GM18873 (cell line): ENCODE data around the gene C19orf73.

Source experiments
- ATAC-seq: cut with Tn5 transposase; IDR thresholded peaks from one replicate; pipeline ENCODE4 v1.9.1; 2021; ENCODE audit warnings: mild to moderate bottlenecking, moderate library complexity, moderate number of reproducible peaks; ENCODE audit not compliant: unreplicated experiment, low FRiP score

Gene C19orf73, protein sequence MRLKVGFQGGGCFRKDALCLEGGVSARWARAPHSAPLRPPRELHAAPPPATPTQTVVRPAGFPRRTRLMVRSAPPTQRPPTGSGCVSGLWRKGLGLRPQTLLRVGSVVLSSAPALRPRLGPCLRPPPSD

DNA sequence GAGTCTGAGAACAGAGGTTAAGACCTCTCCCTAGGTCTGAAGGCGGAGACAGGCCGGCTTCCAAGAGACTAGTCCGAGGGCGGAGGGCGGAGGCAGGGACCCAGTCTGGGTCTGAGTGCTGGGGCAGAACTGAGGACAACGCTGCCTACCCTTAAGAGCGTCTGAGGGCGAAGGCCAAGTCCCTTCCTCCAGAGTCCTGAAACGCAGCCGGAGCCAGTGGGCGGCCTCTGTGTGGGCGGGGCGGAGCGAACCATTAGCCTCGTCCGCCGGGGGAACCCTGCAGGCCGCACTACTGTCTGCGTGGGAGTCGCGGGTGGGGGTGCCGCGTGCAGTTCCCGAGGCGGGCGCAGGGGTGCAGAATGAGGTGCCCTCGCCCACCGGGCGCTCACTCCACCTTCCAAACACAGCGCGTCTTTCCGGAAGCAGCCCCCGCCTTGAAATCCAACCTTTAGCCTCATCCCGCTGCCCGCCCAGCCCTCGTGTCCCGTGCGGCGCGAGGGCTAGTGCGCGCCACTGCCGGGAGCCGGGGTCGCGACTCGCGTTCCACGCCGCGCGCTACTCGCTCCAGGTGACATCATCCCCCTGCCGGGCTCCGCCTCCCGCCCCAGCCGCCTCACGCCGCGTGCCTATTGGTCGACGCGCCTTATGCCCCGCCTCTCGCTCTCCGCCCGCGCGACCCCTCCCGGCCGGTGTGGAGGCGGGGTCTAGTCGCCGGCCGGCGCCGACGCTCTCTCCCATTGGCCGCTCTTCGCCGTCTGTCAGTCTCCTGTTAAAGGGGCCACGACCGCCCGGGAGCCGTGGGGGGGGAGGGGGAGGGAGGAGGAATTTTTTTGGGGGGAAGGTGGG is at the start of gene C19orf73:
Gene C19orf73, minus strand, starts transcription at position 579 of the 846 bp plus-strand sequence. Its CDS starts 121 bp downstream, at position 458.
- ATAC-seq: peak; percentile 46

DNA sequence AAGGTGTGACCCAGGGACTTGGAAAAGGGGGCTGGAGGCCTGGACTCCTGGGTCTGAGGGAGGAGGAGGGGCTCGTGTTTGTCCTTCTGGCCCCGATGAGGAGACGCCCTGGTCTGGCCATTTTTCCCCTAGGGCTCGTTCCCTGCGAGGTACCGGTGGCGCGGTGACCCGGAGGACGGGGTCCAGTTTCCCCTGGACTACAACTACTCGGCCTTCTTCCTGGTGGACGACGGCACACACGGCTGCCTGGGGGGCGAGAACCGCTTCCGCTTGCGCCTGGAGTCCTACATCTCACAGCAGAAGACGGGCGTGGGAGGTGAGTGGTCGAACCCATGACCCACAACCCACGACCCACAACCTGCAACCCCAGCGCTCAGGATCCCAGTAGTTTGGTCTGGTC is 49.5 kb upstream of the C19orf73 start:
- no peak for ATAC-seq

DNA sequence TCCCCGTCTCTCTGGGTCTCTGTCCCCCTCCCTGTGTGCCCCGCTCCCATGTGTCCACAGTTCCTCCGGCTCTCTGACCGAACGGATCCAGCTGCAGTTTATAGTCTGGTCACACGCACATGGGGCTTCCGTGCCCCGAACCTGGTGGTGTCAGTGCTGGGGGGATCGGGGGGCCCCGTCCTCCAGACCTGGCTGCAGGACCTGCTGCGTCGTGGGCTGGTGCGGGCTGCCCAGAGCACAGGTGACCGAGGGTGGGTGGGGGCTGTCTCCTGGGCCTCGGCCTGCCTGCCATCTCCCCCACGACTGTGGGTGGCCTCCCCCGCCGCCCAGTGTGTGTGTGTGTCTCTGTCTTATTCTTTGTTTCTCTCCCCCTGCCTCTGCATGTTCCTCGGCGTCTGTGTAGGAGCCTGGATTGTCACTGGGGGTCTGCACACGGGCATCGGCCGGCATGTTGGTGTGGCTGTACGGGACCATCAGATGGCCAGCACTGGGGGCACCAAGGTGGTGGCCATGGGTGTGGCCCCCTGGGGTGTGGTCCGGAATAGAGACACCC is 49.0 kb upstream of the C19orf73 start:
- ATAC-seq: no peak

DNA sequence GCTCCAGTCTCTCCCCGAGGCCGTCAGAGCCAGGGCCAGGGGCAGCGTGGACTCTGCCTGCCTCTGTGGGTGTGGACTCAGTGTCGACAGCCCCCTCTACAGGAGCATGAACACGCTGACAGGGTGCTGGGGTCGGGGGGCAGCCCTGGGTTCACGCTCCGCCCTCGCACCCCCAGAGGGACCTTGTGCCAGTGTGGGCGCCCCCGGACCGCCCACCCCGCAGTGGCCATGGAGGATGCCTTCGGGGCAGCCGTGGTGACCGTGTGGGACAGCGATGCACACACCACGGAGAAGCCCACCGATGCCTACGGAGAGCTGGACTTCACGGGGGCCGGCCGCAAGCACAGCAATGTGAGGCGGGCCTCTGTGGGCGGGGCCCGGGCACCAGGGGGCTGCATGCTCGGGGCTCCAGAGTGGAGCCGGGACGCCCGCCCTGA is 46.9 kb upstream of the C19orf73 start:
- no peak for ATAC-seq

DNA sequence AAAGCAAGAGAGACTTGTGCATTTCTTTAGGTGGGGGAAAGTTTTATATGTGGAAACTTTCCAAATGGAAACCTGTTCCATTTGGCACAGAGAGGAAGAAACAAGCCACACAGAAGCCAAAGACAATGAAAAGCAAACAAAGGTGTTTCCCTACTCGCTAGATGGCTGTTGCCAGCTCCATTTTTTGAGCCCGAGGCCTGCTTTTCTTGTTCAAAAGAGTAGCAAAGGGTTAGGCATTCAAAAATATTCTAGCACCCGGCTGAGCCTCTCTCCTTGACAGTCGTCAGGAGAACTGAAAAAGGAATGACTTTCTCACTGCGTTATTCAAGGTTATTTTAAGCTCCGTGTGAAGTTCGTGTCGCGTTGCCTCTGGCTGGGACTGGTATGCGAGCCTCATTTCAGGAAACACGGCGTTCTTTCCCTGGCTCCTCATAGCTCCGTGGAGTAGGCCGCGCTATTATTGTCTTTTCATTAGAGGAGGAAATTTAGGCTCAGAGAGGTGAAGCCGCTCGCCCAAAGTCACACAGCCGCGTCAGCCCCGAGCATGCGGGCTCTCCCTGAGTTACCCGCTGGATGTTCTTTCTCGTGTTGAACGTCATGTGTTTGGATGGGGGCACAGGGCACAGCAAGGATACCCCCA is 46.3 kb upstream of the C19orf73 start:
- ATAC-seq: no peak

DNA sequence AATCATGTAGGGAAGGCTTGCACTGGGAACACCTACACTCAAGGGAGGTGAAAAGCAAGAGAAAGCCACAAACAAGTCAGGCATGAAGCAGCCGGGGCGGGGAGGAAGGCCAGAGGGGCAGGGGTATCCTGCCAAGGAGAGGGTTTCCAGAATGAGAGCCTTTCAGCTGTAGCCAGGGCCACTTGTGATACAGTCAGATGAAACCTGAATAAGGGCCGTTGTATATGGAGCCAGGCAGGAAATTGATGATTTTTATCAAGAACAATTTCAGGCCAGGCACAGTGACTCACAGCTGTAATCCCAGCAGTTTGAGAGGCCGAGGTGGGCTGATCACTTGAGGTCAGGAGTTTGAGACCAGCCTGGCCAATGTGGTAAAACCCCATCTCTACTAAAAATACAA is 43.0 kb upstream of the C19orf73 start:
- ATAC-seq: no peak

DNA sequence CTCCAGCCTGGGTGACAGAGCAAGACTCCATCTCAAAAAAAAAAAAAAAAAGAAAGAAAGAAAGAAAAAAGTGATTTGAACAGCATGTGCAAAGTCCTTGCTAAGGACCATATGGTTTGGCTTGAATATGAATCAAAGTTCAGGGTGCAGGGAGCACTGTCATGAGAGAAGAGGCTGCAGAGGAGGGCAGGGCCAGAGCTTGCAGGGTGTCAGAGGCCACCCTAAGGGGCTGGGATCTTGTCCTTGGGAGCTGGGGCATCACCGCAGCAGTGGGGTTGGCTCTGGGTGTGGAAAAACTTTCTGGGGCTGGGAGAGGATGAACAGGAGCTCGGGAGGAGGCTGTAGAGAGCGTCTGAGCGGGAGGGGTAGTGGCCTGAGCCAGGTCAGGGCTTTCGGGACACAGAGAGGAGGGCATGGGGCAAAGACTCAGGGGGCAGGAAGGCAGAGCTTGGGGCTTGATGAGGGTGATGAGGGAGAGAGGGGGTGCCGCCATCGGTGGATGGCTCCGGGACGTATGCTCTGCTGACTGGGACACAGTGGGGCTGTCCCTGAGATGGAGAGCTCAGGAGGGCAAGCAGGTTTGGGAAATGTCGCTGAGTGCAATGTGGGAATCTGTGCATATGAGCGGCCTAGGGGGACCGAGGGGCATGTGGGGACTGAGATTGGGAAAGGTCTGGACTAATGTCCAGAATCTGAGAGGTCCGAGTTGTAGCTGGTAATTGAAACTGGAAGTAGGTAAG is 41.7 kb upstream of the C19orf73 start:
- no peak for ATAC-seq

DNA sequence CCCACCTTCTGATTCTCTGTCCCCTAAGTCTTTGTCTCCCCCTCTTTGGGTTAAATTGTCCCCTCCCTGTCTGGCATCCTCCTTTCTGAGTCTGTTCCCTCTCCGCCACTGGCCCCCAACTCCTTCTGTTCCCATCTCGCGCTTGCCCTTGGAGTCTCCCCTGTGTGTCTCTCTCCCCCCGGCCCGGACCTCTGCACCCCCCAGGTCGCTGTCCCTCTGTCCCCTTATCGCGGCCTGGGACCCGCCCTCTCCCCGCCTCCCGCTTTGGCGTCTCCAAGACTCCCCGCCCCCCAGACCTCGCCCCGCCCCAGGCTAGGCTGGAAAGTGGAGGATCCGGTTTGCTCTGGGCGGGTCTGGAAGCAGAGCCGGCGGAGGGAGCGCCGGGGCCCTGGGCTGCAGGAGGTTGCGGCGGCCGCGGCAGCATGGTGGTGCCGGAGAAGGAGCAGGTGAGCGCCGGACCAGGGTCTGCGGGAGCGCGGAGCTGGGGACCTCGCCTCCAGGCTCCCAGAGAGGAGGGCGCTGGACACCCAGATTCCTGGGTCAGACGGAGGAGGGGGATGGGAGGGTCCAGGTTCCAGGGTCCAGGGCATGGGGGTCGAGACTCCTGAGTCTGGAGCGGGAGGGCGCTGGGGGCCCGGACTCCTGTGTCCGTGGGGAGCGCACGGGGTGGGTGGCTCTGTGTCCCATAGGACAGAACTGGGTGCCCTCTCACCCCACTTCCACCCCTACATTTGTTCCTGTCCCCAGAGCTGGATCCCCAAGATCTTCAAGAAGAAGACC is 38.7 kb upstream of the C19orf73 start, which contains the start of gene TRPM4:
Gene TRPM4, plus strand, starts transcription at position 348 of the 780 bp plus-strand sequence. Its CDS starts 75 bp downstream, at position 423.
- no peak for ATAC-seq

DNA sequence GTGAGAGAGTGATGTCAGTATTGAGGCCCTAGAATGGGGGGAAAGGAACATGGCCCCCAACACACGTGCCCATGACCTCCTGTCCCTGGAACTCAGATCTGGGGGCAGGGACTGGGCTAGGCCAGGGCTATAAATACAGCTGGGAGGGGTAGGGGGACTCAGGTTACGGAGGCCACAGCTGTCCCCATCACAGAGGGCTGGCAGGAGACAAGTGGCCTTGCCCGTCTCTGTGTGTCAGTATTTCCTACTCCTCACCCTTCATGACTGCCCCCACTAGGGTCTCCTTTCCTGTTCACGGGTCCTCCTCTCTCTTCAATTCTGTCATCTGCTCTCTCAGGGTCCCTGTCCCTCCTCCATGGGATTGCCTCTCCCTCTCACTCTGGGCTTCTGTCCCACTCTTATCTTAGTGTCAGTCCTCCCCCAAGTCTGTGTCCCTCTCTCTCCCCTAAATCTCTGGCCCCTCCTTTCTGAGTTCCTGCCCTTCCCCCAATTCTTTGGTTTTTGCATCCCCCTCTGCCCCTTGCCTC is 36.9 kb upstream of the C19orf73 start:
- ATAC-seq: no peak

DNA sequence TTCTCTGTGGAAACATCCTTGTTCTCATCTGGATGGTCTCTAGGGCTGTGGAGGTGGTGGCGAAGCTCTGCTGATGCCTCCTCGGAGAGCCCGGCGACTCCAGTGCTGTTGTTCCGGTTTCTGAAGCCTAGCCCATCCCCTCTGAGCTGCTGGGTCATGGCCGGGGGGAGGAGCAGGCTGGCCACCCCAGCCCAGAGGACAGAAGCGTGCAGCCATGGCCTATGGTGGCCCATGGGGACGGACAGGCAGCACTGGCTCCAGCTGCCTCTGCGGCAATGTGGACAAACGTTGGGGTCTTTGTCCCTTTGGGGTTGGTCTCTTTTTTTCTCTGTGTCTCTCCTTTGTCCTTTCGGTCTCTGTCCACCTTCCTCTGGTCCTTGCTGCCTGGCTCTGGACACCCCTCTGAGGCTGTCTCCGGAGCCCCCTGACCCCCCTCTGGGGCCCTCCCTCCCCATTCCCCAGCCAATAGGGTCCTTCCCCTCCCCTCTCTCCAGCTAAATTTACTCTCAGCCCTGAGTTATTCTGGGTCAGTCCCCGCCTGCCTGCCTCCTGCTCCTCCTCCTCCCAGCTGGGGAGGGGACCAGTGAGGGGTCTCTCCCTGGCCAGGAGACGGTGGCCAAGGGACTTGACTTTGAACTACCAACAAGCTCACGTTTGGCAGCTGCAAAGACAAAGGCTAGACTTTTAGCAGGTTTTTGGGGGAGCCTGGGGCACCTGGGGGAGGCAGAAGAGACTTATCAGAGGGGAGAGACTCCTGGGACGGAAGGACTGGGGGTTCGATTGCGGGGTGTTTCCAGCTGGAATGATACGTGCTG is 36.3 kb upstream of the C19orf73 start, which contains the start of gene HRC:
Gene HRC, minus strand, starts transcription at position 392 of the 815 bp plus-strand sequence. Its CDS starts 159 bp downstream, at position 233.
- no peak for ATAC-seq

DNA sequence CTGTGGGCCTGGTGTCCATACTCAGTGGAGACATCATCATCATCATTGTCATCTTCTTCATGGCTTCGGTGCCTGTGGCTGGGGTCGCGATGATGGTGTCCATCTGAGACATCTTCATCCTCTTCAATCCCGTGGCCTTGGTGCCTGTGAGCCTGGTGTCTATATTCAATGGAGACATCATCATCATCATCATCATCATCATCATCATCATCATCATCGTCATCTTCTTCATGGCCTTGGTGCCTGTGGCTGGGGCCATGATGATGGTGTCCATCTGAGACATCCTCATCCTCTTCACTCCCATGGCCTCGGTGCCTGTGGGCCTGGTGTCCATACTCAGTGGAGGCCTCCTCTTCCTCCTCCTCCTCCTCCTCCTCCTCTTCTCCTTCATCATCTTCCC is 35.3 kb upstream of the C19orf73 start:
- no peak for ATAC-seq

DNA sequence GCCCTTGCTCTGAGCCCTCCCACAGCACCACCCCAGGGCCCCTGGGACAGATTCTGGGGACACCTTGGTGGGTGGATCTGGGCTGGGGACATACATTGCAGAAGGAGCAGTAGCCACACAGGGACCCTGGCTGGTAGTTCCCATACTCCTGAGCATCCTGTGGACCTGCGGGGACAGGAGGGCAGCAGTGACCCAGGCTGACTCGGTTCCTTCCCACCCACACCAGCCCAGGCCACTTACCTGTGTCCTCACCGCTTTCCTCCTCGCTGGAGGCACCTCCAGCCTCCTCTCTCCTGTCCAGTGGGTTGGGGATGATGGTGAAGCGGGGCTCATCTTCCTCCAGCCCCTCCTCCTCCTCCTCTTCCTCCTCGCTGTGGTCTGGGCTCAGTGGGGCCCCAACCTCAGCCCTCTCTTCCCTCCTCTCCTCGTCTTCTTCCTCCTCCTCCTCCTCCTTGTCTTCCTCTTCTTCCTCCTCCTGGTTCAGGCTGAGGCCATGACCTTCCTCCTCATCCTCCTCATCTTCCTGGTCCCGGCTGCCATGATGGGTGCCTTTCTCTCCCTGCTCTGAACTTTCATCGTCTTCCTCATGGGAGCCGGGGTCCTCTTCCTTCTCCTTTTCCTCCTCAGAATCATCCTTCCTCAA is 34.3 kb upstream of the C19orf73 start:
- no peak for ATAC-seq

DNA sequence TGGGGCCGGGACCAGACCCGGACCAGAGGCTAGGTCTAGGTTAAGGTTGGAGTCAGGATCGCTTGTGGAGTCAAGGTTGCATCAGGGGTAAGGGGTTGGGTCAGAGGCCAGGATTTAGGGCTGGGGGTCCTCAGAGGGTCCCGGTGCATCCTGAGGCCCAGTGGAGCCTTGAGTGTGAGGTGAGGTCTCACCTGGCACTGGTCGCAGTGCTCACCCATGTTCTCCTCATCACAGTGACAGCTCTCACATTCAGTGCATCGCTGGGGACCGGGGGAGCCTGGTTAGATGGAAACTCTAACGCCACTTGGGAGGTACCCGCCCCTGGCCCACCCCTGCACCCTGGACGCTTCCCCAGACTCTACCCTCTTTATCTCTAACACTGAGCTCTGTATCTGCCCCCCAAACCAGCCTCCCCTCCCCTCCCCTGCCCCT is 33.2 kb upstream of the C19orf73 start:
- no peak for ATAC-seq

DNA sequence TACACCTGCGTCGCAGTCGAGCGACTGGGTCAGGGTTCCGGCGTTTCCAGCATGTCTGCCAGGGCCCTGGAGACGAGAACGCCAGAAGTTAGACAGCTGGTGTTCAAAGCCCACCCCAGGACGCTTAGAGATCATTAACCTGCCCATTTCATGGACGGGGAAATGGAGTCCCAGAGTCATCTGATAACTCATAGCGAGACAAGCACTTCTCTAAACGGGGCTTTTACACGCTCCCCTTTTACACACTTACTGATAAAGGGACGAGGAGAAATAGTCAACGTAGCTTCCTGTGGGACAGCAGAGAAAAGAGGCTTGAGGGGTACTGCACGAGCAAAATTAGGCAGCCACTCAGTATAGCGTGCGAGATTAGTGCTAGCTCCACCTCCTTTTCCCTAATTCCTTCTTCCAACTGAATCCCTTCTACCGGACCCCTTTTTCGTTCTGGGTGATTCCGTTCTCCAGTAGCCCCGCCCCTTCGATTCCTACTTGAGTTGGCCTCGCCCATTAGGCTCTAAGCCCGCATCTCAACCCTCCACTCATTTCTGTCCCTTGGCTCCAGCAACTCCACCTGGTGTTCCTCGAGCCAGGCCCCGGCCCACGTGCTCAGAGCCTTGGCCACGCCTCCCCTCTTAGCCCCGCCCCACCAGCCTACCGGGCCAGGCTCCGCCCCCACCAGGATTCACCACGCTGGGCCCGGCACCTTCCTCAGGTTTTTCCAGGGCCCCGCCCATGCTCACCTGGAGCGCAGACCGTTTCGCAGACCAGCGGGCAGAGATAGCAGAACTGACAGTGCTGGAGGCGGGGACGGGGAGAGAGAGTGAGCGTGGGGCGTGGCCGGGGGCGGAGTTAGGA is 32.5 kb upstream of the C19orf73 start:
- no peak for ATAC-seq

DNA sequence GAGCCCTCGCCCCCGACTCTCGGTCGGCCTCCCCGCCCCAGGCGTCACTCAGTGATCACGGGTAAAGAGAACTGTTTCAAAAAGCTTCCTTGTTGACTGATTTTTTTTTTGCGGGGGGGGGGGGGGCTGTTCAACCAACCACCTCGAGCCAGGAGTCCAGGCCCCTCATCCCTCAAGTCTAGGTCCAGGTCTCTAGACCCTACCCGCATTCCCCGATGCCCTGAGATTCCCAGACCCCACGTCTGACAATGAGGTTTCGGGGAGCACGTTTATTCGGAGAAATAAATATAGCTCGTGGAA is 32.0 kb upstream of the C19orf73 start:
- ATAC-seq: no peak

DNA sequence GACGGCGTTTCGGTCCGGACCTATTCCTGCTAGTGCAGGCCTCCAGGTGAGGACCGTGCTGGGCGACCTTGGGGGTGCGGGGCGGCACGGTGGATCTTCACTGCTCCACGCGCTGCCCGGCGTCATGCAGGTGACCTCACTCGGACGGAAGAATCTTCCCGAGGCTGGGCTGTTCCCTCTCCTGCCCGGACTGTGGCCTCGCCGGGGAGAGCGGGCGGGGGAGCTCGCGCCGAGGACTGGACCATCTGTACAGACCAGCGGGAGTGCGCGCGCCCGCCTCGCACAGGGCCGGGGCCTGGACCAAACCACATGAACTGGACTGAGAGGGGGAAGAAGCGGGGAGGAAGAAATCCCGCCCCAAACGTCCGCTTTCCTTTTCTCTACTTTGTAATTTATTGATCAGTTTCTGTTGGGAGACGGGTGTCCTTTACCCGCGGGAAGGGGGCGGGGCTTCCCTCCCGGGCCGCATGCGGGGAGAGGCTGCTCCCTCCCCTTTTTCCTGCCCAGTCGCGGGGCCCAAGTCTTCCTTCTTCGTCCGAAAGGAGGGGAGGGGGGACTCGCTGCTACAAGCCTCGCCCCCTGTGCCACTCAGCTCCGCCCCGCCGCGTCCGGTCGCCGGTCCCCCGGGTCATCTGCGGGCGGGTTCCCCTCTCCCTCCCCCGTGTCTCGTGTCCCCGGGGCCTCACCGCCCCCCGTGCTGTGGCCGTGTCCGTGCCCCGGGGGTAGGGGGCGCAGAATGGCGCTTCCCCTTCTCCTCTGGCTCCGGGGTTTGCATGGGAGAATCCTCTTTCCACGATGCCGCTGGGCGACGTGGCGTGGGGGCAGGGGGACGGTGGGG is 31.4 kb upstream of the C19orf73 start:
- ATAC-seq: no peak
